GM12801 (cell line): Measurements from ENCODE around the gene GLI3.

Source experiments
- TF ChIP-seq, protein P1 (sequence below): IDR thresholded peaks from one replicate; pipeline ENCODE4 v1.5.1; 2011; ENCODE audit warnings: control low read depth; ENCODE audit not compliant: insufficient read length; ENCODE audit errors: extremely low read depth

Gene GLI3

GRCh38 chr7:42077271-42078135 lies 159.5 kb downstream of the GLI3 start:
- TF ChIP-seq, protein P1, sequence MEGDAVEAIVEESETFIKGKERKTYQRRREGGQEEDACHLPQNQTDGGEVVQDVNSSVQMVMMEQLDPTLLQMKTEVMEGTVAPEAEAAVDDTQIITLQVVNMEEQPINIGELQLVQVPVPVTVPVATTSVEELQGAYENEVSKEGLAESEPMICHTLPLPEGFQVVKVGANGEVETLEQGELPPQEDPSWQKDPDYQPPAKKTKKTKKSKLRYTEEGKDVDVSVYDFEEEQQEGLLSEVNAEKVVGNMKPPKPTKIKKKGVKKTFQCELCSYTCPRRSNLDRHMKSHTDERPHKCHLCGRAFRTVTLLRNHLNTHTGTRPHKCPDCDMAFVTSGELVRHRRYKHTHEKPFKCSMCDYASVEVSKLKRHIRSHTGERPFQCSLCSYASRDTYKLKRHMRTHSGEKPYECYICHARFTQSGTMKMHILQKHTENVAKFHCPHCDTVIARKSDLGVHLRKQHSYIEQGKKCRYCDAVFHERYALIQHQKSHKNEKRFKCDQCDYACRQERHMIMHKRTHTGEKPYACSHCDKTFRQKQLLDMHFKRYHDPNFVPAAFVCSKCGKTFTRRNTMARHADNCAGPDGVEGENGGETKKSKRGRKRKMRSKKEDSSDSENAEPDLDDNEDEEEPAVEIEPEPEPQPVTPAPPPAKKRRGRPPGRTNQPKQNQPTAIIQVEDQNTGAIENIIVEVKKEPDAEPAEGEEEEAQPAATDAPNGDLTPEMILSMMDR, result no peak

DNA sequence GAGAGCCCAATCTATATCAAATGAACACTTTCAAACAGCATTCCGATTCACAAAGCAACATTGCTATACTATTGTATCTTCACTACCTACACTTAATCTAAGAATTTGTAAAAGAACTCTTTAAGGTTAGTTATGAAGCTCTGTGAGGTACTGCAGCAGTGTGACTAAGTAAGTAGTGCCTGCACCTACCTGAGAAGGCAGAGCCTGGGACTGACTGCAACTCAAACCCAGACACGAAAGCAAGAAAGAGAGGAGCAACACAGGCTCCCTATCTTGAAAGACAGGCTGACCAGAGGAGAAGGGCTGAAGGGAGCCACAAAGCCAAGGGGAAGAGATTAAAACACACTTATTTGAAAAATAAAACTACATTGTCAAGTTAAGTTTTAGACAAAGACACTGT lies 160.1 kb downstream of the GLI3 start:
- TF ChIP-seq, protein P1, result no peak

- TF ChIP-seq, protein P1, result no peak
Measured at GRCh38 chr7:42075418-42075817, 161.6 kb downstream of the GLI3 start.

DNA sequence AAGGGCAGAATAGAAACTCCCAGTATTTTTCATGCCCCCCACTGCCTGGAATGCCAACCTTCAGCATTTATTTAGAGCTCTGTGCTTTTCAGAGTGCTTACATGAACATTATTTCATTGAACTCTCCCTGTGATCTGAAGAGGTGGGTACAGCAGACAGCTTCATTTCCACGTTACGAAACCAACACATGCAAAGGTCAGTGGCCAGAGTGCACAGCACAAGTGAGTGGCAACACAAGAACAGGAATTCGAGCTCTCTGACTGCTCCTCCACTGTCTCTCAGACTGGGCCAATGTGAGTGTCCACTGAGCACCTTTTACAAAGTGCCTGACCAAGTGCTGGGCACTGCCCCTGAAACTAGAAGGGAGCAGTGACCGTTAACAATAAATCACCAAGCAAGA lies 162.9 kb downstream of the GLI3 start:
- TF ChIP-seq, protein P1, result no peak

DNA sequence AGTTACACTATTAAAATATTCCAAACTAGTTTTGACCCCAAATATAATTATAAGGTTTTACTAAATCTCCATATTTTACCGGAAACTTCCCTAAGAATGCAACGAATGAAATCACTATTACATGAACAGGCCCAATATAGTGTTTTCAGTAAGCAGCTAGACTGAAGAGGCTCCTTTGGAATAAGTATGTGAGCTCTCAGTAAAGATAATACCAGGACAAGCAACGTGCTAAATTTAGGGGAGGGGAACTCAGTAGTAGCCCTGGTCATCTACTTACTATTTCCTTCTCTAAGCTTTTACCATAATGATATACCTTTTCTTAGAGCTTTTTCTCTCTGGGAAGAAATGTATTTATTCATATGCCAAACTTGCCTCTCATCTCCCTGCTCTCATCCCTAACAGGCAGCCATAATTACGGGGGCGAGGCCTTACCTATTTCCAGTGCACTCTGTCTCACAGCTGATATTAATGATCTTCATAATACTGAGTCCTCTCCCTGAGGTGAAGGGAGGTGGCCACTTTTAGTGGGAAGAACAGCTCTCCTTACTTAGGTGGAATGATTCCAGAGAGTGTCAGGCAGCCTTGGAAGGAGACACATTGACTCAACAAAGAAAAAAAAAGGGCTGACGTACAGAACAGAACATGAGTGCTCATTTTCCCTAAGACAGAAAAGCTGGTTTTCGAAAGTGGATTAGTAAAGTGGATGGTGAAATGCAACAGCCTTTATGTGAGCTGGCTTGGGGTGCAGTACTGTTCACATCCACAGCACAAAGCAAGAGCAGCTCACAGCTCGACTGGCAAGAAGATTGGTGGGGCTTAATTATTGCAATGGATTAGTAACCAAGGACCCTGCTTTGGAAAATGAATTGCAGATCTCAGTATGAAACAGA lies 165.4 kb downstream of the GLI3 start:
- TF ChIP-seq, protein P1, result no peak

GRCh38 chr7:42070068-42070467 lies 166.9 kb downstream of the GLI3 start:
- TF ChIP-seq, protein P1, result no peak

- TF ChIP-seq, protein P1, result no peak
Measured at GRCh38 chr7:42069590-42069989, 167.4 kb downstream of the GLI3 start.
